Activated naive CD8-positive, alpha-beta T cell treated with anti-CD3 and anti-CD28 coated beads, Interleukin-2, amount 50 U/mL, for 24 hours (primary cell): ENCODE measurements around the gene TMEM26.

Experiments used
- ATAC-seq: fragments of 150-1000 bp; cut with Tn5 transposase; one replicate; pipeline ENCODE4 v1.10.0; 2021
- DNase-seq: peaks from one replicate; pipeline ENCODE4 v3.0.0; 2021
- H3K27ac Mint-ChIP-seq: one replicate; pipeline ENCODE4 v1.8.0; 2021; ENCODE audit warnings: mild to moderate bottlenecking, mixed read lengths
- H3K27me3 Mint-ChIP-seq: one replicate; pipeline ENCODE4 v1.8.0; 2021; ENCODE audit warnings: mixed read lengths
- H3K36me3 Mint-ChIP-seq: one replicate; pipeline ENCODE4 v1.8.0; 2021; ENCODE audit warnings: low read depth, mixed read lengths
- H3K4me1 Mint-ChIP-seq: one replicate; pipeline ENCODE4 v1.8.0; 2021; ENCODE audit warnings: mixed read lengths
- H3K4me3 Mint-ChIP-seq: one replicate; pipeline ENCODE4 v1.8.0; 2021; ENCODE audit warnings: mild to moderate bottlenecking, moderate library complexity, mixed read lengths
- H3K9me3 Mint-ChIP-seq: one replicate; pipeline ENCODE4 v1.8.0; 2021; ENCODE audit warnings: mixed read lengths

TMEM26 gene

DNA sequence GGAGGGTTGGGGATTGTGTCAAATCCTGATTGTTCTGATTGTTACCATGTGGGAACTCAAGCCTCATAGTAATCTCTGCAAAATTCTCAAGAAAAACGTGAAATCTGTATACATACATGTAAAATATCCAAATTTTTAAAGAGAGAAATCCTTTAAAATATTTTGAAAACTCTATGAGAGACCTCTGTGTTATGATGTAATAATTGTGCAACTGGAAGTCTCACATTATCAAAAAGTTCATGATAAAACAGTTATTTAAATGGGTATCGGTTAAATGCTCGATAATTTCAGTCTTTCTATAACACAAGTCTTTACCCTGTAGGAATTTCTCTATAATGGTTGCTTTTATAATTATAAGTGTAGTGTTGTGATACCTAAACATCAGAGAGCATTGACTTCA, 95.5 kb downstream of the TMEM26 start:
- Mint-ChIP-seq H3K36me3 (no peaks in the 10 kb centered on the region), H3K27ac (no peak overlapping the region), H3K9me3 (no peaks in the 10 kb centered on the region), H3K27me3 (peaks cover 1% of the 10 kb centered on the region), H3K4me1 (no peaks in the 10 kb centered on the region), H3K4me3 (no peak overlapping the region)
- ATAC-seq (no peak), DNase-seq (no peak)
